Ishikawa (cell line): ENCODE measurements around the gene CFAP43.

ENCODE experiments used
- CREB1 ChIP-seq: IDR thresholded peaks from 2 replicates; pipeline ENCODE4 v1.6.1; 2012; ENCODE audit warnings: low read depth
- ZBTB7A ChIP-seq: IDR thresholded peaks from 2 replicates; pipeline ENCODE4 v1.6.1; 2012; ENCODE audit warnings: low read depth

DNA sequence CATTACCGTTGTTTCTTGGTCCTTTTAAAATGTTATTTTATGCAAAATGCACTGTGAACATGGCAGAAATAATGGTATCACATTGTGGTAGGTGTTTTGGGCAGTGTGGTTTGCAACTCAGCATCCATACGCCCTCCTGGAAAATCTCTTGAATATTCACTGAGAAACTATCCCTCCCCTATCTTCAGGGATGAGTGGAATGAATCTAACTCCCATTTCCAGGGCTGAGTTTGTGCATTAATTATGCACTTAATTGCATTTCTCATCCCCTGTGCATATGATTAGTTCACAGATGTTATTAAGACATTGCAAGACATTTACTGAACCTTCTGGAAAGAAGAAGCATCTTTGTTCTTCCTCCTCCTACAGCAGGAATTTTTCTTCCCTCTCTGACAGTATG, 36.5 kb downstream of the CFAP43 start:
- TF ChIP-seq CREB1: no peak
- no peak for TF ChIP-seq ZBTB7A
